GM21381 (cell line): Measurements from ENCODE around the gene ARHGEF18.

Source experiments
- ATAC-seq: cut with Tn5 transposase; IDR thresholded peaks from one replicate; pipeline ENCODE4 v1.9.1; 2021; ENCODE audit warnings: mild to moderate bottlenecking, moderate library complexity; ENCODE audit not compliant: unreplicated experiment

ARHGEF18 gene

GRCh38 chr19:7381073-7381390, 32.3 kb downstream of the ARHGEF18 start:
- no peak for ATAC-seq

DNA sequence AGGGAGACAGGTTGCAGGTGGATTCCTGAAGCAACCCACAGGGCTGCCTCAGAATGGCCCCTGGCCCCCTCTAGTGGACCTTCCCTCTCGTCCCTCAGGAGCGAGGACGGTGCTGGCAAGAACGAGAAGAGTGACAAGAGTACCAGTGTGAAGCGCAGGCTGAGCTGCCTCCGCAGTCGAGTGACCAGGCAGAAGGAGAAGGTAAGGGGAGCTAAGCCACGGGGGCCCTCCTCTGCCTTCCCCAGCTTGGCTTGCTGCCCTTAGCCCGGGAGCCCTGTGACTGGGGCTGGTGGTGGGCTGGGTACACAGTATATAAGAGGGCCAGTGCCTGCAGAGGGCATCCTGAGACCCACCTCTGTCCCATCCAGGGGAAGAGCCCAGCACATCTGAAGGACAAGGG, 34.0 kb downstream of the ARHGEF18 start:
- ATAC-seq, result no peak

DNA sequence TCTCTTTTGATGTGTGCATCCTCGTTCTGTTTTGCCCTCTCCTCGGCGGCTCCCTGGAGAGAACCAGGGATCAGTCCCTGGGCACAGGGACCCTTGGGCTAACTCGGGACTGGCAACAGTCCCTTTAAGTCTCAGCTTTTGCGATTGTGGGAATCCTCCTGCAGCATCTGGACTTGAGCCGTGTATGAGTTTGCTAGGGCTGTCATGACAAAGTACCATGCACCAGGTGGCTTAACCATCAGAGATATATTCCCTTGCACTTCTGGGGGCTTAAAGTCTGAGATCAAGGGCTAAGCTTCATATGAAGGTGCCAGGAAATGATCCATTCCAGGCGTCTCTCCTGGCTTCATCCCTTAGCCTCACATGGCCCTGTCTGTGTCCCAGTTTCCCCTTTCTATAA, 34.5 kb downstream of the ARHGEF18 start:
- no peak for ATAC-seq

GRCh38 chr19:7385062-7385461, 36.3 kb downstream of the ARHGEF18 start:
- ATAC-seq, result no peak

- ATAC-seq, result no peak
Observed at GRCh38 chr19:7386308-7386707, 37.6 kb downstream of the ARHGEF18 start.

DNA sequence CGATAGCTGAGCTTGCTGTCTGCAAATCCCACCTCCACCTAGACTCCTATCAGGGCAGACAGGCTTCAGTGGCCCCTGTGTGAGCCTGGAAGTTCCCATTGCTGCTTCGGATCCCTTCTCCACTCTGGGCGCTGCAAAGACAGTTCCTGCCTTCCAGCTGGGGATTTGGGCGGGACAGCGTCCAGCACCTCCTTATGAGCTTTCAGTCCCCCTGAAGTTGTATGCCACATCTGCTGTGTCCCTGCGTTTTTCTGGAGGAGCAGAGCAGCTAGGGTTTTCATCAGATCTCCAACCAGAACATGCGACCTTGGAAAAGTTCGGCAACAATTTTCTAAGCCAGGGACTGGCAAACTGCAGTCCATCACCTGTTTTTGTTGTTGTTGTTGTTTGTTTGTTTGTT, 38.0 kb downstream of the ARHGEF18 start:
- ATAC-seq, result no peak

DNA sequence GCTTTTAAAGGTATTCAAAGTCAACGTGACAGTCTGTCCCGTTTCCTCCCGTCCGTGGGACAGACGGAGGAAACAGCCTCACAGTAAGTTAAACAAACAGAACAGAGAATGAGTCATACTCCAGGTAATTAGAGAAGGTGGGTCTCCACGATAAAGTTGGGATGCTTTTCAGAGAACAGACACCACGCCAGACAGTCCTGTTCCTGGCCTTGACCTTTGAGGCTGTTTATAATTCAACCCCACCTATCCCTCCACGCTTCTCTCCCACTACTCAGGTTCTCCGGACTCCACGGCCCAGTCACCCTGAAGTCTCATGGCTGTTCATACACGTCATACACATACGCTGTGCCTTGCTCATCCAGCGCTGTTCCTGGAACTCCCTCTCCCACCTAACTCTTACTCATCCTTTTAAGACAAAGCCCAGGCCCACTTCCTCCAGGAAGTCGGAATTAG, 42.5 kb downstream of the ARHGEF18 start:
- no peak for ATAC-seq

DNA sequence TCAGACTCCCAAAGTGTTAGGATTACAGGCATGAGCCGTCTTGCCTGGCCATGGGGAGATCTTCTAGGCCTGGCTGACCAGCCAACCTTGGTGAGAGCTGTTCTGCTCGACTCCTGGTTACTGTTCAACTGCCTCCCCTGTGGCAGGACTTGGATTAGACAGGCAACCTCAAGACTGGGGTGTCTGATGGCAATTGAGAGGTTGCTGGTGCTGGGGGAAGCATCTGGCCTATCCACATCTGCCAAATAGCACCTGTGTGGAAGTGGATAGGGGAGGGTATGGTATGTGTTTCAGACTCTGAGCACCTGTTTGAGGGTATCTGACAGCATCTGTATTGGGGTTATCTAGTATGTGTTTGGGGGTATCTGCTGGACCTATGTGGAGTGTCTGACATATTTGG, 44.7 kb downstream of the ARHGEF18 start:
- ATAC-seq, result no peak

DNA sequence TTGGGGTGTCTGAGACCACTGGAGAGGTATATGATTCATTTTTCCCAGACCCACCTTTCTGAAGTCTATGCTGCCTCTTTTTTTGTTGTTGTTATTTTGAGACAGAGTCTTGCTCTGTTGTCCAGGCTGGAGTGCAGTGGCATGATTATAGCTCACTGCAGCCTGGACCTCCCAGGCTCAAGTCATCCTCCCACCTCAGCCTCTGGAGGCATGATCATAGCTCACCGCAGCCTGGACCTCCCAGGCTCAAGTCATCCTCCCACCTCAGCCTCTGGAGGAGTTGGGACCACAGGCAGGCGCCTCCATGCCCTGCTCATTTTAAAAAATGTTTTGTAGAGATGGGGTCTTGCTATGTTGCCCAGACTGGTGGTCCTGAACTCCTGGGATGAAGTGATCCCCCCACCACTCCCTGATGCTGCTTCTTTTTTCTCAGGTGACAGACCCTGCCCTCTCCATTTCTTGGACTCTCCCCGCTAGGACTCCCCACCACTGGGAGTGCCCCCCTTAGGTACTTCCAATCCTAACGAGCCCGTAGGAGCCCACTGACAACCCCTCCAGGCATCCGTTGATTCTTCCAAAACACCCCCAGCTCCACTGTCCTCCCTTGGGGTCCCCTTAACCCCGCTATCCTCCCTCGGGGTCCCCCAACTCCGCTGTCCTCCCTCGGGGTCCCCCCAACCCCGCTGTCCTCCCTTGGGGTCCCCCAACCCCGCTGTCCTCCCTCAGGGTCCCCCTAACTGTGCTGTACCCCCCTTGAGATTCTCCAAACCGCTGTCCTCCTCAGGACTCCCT, 45.4 kb downstream of the ARHGEF18 start:
- no peak for ATAC-seq

DNA sequence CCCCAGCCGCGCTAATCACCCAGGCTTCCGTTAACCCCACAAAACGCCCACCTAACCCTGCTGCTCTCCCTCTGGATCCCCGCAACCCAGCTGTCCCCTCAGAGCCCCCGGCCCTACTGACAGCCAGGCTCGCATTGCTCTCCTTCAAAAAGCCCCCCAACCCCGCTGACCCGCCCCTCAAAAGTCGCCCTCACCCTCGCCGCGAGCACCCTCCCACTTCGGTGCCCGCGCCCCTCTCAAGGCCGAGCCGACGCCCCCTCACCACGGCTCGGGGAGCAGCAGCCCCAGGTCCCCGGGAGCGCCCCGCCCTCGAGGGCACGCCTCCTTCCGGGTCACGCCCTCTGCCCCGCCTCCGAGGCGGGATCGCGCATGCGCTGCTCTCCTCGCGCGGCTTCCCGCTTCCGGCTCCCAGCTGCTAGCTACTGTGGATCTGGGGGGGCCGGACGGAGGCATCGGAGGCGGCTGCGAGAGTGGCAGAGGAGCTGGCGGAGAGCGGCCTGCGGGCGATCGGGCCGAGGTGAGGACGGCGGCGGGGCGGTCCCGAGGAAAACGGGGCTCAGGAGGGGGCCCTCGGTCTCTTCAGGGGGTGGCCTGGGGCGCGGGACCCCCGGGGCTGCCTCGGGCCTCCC, 46.1 kb downstream of the ARHGEF18 start:
- ATAC-seq, result peak; percentile 67

DNA sequence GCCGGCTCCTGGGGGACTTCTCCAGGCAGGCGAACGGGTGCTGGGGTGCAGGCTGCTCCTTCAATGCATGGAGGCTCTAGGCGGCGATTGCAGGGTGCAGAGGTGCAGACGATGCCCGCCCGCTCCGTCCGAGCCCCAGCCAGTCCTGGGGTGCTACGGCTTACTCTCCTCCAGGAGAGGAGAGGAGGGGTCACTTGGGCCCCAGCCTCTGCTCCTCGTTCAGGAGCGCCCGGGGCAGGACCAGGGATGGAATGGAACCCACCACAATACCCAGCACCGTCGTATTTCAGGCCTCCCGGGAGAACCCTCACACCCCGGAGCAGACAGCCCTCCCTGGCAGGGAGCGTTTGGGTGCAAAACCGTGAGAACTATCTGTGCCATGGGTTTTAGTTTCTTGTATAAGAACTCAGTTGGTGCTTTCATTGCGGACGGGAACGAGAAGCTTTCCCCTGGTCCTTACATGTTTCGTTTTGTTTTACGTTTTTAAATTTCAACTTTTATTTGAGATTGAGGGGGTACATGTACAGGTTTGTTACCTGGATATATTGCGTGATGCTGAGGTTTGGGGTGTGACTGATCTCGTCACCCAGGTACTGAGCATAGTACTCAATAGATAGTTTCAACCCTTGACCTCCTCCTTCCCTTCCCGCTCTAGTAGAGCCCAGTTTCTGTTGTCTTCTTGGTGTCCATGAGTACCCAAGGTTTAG, 46.8 kb downstream of the ARHGEF18 start:
- ATAC-seq, result peak; percentile 22

DNA sequence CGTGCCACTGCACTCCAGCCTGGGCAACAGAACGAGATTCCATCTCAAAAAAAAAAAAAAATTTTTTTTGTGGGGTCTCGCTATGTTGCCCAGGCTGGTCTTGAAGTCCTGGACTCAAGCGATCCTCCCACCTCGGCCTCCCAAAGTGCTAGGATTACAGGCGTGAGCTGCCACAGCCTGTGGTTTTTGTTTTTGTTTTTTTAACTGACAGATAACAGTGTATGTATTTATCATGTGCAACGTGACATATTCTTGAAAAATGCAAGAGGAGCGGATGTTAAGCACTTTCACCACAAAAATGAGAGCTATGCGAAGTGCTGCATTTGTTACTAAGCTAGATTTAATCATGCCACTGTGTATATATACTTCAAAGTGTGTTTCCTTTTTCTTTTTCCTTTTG, 49.0 kb downstream of the ARHGEF18 start:
- no peak for ATAC-seq
